Mesenchymal stem cell (in vitro differentiated cells and primary cell): Measurements from ENCODE around the gene CD163L1.

ENCODE experiments used
- DNase-seq: peaks from one replicate; pipeline ENCODE4 v3.0.0-alpha.2; 2013
- H2AFZ ChIP-seq: one replicate; pipeline ENCODE4 v1.6.1; 2013; ENCODE audit warnings: low read depth, mild to moderate bottlenecking, control low read depth, inconsistent platforms, low read length, moderate library complexity
- H2AK5ac ChIP-seq: 2 replicates; pipeline ENCODE4 v1.6.1; 2013; ENCODE audit warnings: low read length, moderate library complexity, mild to moderate bottlenecking, inconsistent platforms; ENCODE audit not compliant: severe bottlenecking
- H2BK120ac ChIP-seq: one replicate; pipeline ENCODE4 v1.6.1; 2013; ENCODE audit warnings: low read depth, mild to moderate bottlenecking, inconsistent platforms, low read length, moderate library complexity
- H2BK12ac ChIP-seq, 2 experiments: one replicate each; pipeline ENCODE4 v1.6.1; 2013; ENCODE audit warnings: inconsistent platforms in 2 of 2, low read length in 2 of 2, mild to moderate bottlenecking in 2 of 2, moderate library complexity in 2 of 2, control low read depth in 1 of 2
- H2BK15ac ChIP-seq: one replicate; pipeline ENCODE4 v1.6.1; 2013; ENCODE audit warnings: mild to moderate bottlenecking, low read depth, inconsistent platforms; ENCODE audit not compliant: poor library complexity, severe bottlenecking
- H2BK5ac ChIP-seq: 2 replicates; pipeline ENCODE4 v1.6.1; 2013; ENCODE audit warnings: low read depth, mild to moderate bottlenecking, low read length, control low read depth, inconsistent platforms; ENCODE audit not compliant: poor library complexity, severe bottlenecking
- H3K14ac ChIP-seq, 2 experiments: one replicate each; pipeline ENCODE4 v1.6.1; 2013; ENCODE audit warnings: inconsistent platforms in 2 of 2, low read length in 2 of 2, control low read depth in 1 of 2, mild to moderate bottlenecking in 1 of 2, moderate library complexity in 1 of 2
- H3K18ac ChIP-seq, 2 experiments: one replicate each; pipeline ENCODE4 v1.6.1; 2013; ENCODE audit warnings: inconsistent platforms in 2 of 2, low read length in 2 of 2, control low read depth in 1 of 2, low read depth in 1 of 2, mild to moderate bottlenecking in 1 of 2
- H3K23ac ChIP-seq, 2 experiments: one replicate each; pipeline ENCODE4 v1.6.1; 2013; ENCODE audit warnings: inconsistent platforms in 2 of 2, low read length in 2 of 2, mild to moderate bottlenecking in 2 of 2, moderate library complexity in 2 of 2, control low read depth in 1 of 2
- H3K27ac ChIP-seq: 2 replicates; pipeline ENCODE4 v1.5.1; 2013; ENCODE audit warnings: mild to moderate bottlenecking, moderate library complexity, low read length, control low read depth, inconsistent platforms; ENCODE audit not compliant: poor library complexity, severe bottlenecking
- H3K27me3 ChIP-seq, 2 experiments: 2 replicates each; pipeline versions ENCODE4 v1.6.1 to v1.7.0; 2013; ENCODE audit warnings: low read length in 2 of 2, mild to moderate bottlenecking in 2 of 2, moderate library complexity in 2 of 2, control low read depth in 1 of 2, inconsistent platforms in 1 of 2; ENCODE audit not compliant: control insufficient read depth in 1 of 2, insufficient read depth in 1 of 2
- H3K36me3 ChIP-seq, 2 experiments: 2 replicates each; pipeline versions ENCODE4 v1.6.1 to v1.7.0; 2013; ENCODE audit warnings: low read length in 2 of 2, control low read depth in 1 of 2, inconsistent platforms in 1 of 2, low read depth in 1 of 2, mild to moderate bottlenecking in 1 of 2; ENCODE audit not compliant: insufficient read depth in 2 of 2, control insufficient read depth in 1 of 2
- H3K4ac ChIP-seq, 2 experiments: one replicate each; pipeline ENCODE4 v1.6.1; 2013; ENCODE audit warnings: inconsistent platforms in 2 of 2, low read length in 2 of 2, mild to moderate bottlenecking in 2 of 2, moderate library complexity in 2 of 2, control low read depth in 1 of 2, low read depth in 1 of 2
- H3K4me1 ChIP-seq: 2 replicates; pipeline ENCODE4 v1.6.1; 2013; ENCODE audit warnings: low read depth, low read length, control low read depth; ENCODE audit not compliant: control insufficient read depth, insufficient read depth
- H3K4me2 ChIP-seq: 2 replicates; pipeline ENCODE4 v1.6.1; 2013; ENCODE audit warnings: low read length, mild to moderate bottlenecking, inconsistent platforms; ENCODE audit not compliant: poor library complexity, severe bottlenecking
- H3K4me3 ChIP-seq, 2 experiments: 2 replicates each; pipeline versions ENCODE4 v1.5.1 to v1.7.0; 2013; ENCODE audit warnings: low read length in 2 of 2, mild to moderate bottlenecking in 2 of 2, control low read depth in 1 of 2, low read depth in 1 of 2; ENCODE audit not compliant: insufficient read depth in 1 of 2
- H3K79me1 ChIP-seq: replicated peaks from 2 replicates; pipeline ENCODE4 v1.6.1; 2013; ENCODE audit warnings: mild to moderate bottlenecking, control low read depth, low read length, inconsistent platforms; ENCODE audit not compliant: poor library complexity, severe bottlenecking
- H3K9ac ChIP-seq: 2 replicates; pipeline ENCODE4 v1.7.0; 2013; ENCODE audit warnings: mild to moderate bottlenecking, low read length, moderate library complexity
- H3K9me3 ChIP-seq: 2 replicates; pipeline ENCODE4 v1.7.0; 2013; ENCODE audit warnings: mild to moderate bottlenecking, low read length; ENCODE audit not compliant: control insufficient read depth
- H4K8ac ChIP-seq: one replicate; pipeline ENCODE4 v1.6.1; 2013; ENCODE audit warnings: inconsistent platforms, mild to moderate bottlenecking, low read length, moderate library complexity
- H4K91ac ChIP-seq: one replicate; pipeline ENCODE4 v1.6.1; 2013; ENCODE audit warnings: mild to moderate bottlenecking, low read length, inconsistent platforms
- WGBS: methylation state at CpG from one replicate; pipeline ENCODE4 v1.1.7; 2013; ENCODE audit warnings: mixed read lengths; 5-methylcytosine and 5-hydroxymethylcytosine counted together

The CD163L1 gene

GRCh38 chr12:7369274-7369729 lies 74.7 kb downstream of the CD163L1 start:
- Histone ChIP-seq H3K4ac (no peak overlapping the region), H3K4me1 (peaks cover 3% of the 10 kb centered on the region), H4K8ac (no peak overlapping the region)

GRCh38 chr12:7362734-7363133 lies 81.2 kb downstream of the CD163L1 start:
- Histone ChIP-seq H2BK12ac (no peak overlapping the region), H3K27ac (no peak overlapping the region), H4K8ac (no peak overlapping the region), H2BK15ac (no peak overlapping the region), H4K91ac (no peak overlapping the region), H2BK5ac (no peak overlapping the region), H3K4me2 (no peak overlapping the region), H2AK5ac (no peak overlapping the region), H3K27me3 (no peaks in the 10 kb centered on the region), H2BK120ac (no peak overlapping the region), H3K23ac (no peak overlapping the region), H3K79me1 (no peaks in the 10 kb centered on the region), H3K18ac (no peak overlapping the region), H3K4me1 (no peaks in the 10 kb centered on the region), H3K36me3 (no peaks in the 10 kb centered on the region), H3K9me3 (no peaks in the 10 kb centered on the region), H2AFZ (no peak overlapping the region), H3K9ac (no peak overlapping the region), H3K4me3 (no peak overlapping the region), H3K4ac (no peak overlapping the region), H3K14ac (no peak overlapping the region)
- 70% methylated on average over 3 of the region's 3 CpGs for WGBS
- no peak for DNase-seq

More at GRCh38 chr12:7369274-7369729, 74.7 kb downstream of the CD163L1 start:
- Histone ChIP-seq H3K79me1 (no peaks in the 10 kb centered on the region), H2AFZ (no peak overlapping the region), H3K18ac (no peak overlapping the region), H3K4me2 (no peak overlapping the region), H3K4me3 (no peak overlapping the region), H2BK12ac (no peak overlapping the region), H3K27ac (no peak overlapping the region), H3K23ac (no peak overlapping the region), H3K9me3 (no peaks in the 10 kb centered on the region), H2BK120ac (no peak overlapping the region), H2AK5ac (no peak overlapping the region), H3K14ac (no peak overlapping the region), H3K27me3 (no peaks in the 10 kb centered on the region), H4K91ac (no peak overlapping the region), H3K36me3 (no peaks in the 10 kb centered on the region), H2BK15ac (no peak overlapping the region), H3K9ac (no peak overlapping the region), H2BK5ac (no peak overlapping the region)
- 39% methylated on average over 7 of the region's 10 CpGs for WGBS
- peak; percentile 34 for DNase-seq

- Histone ChIP-seq H2BK12ac (no peak overlapping the region), H3K4me3 (no peak overlapping the region), H4K8ac (no peak overlapping the region), H3K4me1 (no peaks in the 10 kb centered on the region), H3K27ac (no peak overlapping the region), H4K91ac (no peak overlapping the region), H3K36me3 (no peaks in the 10 kb centered on the region), H2AK5ac (no peak overlapping the region), H3K9ac (no peak overlapping the region), H3K14ac (no peak overlapping the region), H3K27me3 (peaks cover 0 to 2% of the 10 kb centered on the region in 2 experiments), H3K23ac (no peak overlapping the region), H3K18ac (no peak overlapping the region), H2BK15ac (no peak overlapping the region), H2BK120ac (no peak overlapping the region), H3K79me1 (no peaks in the 10 kb centered on the region), H2AFZ (no peak overlapping the region), H2BK5ac (no peak overlapping the region), H3K9me3 (no peaks in the 10 kb centered on the region), H3K4me2 (no peak overlapping the region), H3K4ac (no peak overlapping the region)
- DNase-seq = no peak
- 100% methylated on average over 1 of the region's 1 CpG for WGBS
These were observed 82.7 kb downstream of the CD163L1 start for GRCh38 chr12:7361265-7361664.

- Histone ChIP-seq H2BK15ac (no peak overlapping the region), H3K79me1 (no peaks in the 10 kb centered on the region), H2BK120ac (no peak overlapping the region), H3K23ac (no peak overlapping the region), H3K14ac (no peak overlapping the region), H3K9me3 (no peaks in the 10 kb centered on the region), H3K4ac (no peak overlapping the region), H2BK12ac (no peak overlapping the region), H2AFZ (no peak overlapping the region), H4K8ac (no peak overlapping the region), H3K4me3 (no peak overlapping the region), H3K4me2 (no peak overlapping the region), H3K27ac (no peak overlapping the region), H3K27me3 (peaks cover 0 to 9% of the 10 kb centered on the region in 2 experiments), H2AK5ac (no peak overlapping the region), H3K18ac (no peak overlapping the region), H2BK5ac (no peak overlapping the region), H4K91ac (no peak overlapping the region), H3K36me3 (no peaks in the 10 kb centered on the region), H3K9ac (no peak overlapping the region), H3K4me1 (no peaks in the 10 kb centered on the region)
- DNase-seq = no peak
- WGBS = 88% methylated on average over 3 of the region's 4 CpGs
These were observed 89.4 kb downstream of the CD163L1 start for GRCh38 chr12:7354529-7354928.
